DOHH2 (cell line): ENCODE measurements around the gene SLC1A3.

Source experiments
- EZH2phosphoT487 ChIP-seq: fragments of 200-600 bp; sonication (generic); IDR thresholded peaks from 2 replicates; pipeline ENCODE4 v1.6.1; 2017; ENCODE audit warnings: borderline replicate concordance, mild to moderate bottlenecking, antibody characterized with exemption, low read length, moderate library complexity, mixed read lengths
- TF ChIP-seq, protein P1 (sequence below): fragments of 200-600 bp; sonication (generic); IDR thresholded peaks from one replicate; pipeline ENCODE4 v1.5.1; 2014; ENCODE audit warnings: antibody characterized with exemption, mild to moderate bottlenecking, low read depth, low read length; ENCODE audit not compliant: poor library complexity, severe bottlenecking

DNA sequence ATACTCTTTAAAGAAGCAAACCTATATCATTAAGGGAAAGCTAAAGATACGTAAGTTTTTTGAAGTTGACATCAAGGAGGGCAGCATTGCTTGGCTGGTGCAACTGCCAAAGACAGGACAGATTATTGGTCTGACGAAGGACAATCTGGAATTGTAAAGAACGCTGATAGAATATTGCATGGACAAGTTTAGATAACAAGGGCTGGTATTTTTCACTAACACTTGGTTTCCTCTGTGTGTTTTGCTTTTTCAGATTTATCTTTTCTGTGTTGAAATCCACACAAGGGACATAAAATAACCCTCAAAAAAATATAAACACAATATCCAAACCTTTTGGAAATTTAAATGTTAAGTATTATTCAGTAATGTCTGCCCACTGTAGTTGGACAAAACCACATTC lies 39.7 kb downstream of the SLC1A3 start:
- TF ChIP-seq, protein P1, sequence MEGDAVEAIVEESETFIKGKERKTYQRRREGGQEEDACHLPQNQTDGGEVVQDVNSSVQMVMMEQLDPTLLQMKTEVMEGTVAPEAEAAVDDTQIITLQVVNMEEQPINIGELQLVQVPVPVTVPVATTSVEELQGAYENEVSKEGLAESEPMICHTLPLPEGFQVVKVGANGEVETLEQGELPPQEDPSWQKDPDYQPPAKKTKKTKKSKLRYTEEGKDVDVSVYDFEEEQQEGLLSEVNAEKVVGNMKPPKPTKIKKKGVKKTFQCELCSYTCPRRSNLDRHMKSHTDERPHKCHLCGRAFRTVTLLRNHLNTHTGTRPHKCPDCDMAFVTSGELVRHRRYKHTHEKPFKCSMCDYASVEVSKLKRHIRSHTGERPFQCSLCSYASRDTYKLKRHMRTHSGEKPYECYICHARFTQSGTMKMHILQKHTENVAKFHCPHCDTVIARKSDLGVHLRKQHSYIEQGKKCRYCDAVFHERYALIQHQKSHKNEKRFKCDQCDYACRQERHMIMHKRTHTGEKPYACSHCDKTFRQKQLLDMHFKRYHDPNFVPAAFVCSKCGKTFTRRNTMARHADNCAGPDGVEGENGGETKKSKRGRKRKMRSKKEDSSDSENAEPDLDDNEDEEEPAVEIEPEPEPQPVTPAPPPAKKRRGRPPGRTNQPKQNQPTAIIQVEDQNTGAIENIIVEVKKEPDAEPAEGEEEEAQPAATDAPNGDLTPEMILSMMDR: no peak
- TF ChIP-seq EZH2phosphoT487: no peak
